GM12873 (cell line): Measurements from ENCODE around the gene CD22.

Source experiments
- TF ChIP-seq, protein P1 (sequence below): IDR thresholded peaks from 2 replicates; pipeline ENCODE4 v1.5.1; 2012; ENCODE audit warnings: low read depth, mild to moderate bottlenecking, moderate library complexity, low read length, control low read depth; ENCODE audit not compliant: insufficient read depth; ENCODE audit errors: missing control alignments

Gene CD22

DNA sequence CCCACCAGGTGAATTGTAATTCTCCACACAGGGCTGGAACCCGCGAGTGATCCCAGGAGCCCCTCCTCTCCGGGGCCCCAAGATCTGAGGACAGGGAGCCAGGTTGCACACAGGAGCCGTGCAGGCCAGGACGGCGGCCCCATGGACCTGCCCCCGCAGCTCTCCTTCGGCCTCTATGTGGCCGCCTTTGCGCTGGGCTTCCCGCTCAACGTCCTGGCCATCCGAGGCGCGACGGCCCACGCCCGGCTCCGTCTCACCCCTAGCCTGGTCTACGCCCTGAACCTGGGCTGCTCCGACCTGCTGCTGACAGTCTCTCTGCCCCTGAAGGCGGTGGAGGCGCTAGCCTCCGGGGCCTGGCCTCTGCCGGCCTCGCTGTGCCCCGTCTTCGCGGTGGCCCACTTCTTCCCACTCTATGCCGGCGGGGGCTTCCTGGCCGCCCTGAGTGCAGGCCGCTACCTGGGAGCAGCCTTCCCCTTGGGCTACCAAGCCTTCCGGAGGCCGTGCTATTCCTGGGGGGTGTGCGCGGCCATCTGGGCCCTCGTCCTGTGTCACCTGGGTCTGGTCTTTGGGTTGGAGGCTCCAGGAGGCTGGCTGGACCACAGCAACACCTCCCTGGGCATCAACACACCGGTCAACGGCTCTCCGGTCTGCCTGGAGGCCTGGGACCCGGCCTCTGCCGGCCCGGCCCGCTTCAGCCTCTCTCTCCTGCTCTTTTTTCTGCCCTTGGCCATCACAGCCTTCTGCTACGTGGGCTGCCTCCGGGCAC lies 22.6 kb downstream of the CD22 start:
- TF ChIP-seq, protein P1, sequence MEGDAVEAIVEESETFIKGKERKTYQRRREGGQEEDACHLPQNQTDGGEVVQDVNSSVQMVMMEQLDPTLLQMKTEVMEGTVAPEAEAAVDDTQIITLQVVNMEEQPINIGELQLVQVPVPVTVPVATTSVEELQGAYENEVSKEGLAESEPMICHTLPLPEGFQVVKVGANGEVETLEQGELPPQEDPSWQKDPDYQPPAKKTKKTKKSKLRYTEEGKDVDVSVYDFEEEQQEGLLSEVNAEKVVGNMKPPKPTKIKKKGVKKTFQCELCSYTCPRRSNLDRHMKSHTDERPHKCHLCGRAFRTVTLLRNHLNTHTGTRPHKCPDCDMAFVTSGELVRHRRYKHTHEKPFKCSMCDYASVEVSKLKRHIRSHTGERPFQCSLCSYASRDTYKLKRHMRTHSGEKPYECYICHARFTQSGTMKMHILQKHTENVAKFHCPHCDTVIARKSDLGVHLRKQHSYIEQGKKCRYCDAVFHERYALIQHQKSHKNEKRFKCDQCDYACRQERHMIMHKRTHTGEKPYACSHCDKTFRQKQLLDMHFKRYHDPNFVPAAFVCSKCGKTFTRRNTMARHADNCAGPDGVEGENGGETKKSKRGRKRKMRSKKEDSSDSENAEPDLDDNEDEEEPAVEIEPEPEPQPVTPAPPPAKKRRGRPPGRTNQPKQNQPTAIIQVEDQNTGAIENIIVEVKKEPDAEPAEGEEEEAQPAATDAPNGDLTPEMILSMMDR = no peak

DNA sequence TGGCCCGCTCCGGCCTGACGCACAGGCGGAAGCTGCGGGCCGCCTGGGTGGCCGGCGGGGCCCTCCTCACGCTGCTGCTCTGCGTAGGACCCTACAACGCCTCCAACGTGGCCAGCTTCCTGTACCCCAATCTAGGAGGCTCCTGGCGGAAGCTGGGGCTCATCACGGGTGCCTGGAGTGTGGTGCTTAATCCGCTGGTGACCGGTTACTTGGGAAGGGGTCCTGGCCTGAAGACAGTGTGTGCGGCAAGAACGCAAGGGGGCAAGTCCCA lies 23.1 kb downstream of the CD22 start:
- TF ChIP-seq, protein P1 = no peak

DNA sequence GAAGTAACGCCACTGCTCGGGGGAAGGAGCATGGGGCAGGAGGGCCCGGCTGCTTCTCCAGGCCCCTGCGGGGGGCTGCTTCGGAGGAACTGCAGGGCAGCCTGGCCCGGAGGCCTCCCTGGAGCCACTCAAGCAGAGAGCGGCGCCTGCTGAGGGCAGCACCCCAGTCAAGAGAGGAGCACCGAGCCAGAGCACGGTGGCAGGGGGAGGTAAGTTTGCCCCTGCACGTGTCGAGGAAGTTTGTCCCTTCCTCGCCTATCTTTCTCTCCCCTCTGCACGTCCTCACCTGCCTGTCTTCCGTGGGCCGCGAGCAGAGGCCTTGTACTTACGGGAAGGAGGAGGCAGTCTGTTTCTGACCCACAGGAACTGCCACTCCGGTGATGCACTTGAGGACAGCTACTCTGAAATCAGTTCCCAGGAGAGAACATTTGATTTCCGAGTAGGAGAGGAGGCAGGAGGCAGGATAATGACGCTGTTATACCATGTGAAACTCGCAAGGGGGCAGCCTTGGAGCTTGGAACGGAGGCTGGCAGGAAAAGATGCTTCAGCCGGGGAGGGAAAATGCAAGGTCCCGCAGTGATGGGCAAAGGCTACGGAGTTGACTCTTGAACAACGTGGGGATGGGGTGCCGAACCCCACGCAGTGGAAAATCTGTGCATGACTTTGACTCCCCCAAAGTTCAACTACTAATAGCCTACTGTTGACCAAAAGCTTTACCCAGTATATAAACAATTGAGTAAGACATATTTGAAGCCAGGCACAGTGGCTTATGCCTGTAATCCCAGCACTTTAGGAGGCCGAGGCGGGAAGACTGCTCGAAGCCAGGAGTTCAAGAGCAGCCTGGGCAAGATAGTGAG lies 23.7 kb downstream of the CD22 start:
- TF ChIP-seq, protein P1 = peak; percentile 86

DNA sequence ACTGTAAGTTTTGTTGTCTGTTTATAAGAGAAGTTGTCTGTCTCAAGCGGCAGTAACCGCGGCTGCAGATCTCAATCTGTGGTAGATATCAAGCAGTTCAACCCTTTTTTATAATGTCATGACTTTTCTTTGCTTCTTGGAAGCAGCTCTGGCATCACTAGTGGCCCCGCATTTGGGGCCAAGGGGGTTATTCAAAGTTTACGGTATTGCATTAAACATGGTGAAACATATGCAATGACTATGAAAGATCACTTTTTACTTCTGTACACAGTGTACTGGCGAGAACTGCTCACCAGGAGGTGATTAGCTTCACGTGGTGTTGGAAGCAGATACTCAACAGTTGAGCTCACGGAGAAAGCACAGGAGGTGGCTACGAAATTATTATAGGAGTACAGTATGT lies 24.6 kb downstream of the CD22 start:
- TF ChIP-seq, protein P1 = no peak

DNA sequence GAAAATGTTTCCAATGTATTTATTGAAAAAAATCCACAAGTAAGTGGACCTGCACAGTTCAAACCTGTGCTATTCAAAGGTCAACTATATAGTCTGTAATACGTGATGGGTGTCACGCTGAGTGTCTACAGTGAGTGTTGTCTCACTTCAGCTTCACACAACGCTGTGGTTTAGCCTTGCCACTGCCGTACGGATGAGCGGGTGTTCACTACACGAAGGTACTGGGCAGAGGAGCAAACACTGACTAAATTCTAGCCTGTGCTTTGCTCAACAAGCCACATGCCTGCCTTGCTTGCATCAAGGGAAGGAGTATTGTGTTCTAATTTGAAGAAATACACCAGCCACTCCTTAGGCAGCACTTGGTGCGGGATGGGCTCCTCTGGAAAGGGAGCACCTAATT lies 25.9 kb downstream of the CD22 start:
- TF ChIP-seq, protein P1 = no peak

DNA sequence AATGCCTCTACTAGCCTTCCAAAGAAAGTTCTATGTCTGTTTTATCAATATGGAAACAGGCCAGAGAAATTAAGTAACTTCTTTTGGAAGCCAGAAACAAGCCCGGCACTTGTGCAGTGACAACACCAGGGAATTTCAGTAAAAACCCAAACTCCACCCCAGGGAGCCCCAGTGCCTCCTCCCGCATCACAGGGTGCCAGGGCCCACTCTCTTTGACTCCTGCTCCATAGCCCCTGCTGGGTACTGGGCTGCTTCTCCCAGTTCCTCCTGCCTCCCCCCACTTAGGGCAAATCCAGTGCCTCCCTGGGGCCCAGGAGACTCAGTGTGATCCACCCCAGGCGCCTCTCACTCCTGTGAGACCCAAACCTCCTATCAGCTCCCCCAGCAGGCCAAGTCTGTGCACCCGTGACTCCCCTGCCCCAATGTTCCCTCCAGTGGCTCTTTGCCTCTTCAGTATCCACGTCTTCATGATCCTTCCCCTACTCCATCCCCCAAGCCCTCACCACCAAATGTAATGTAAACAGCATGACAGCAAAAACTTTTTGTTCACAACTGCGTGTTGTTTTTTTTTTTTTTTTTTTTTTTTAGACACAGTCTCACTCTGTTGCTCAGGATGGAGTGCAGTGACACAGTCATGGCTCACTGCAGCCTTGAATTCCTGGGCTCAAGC lies 26.9 kb downstream of the CD22 start:
- TF ChIP-seq, protein P1 = no peak

DNA sequence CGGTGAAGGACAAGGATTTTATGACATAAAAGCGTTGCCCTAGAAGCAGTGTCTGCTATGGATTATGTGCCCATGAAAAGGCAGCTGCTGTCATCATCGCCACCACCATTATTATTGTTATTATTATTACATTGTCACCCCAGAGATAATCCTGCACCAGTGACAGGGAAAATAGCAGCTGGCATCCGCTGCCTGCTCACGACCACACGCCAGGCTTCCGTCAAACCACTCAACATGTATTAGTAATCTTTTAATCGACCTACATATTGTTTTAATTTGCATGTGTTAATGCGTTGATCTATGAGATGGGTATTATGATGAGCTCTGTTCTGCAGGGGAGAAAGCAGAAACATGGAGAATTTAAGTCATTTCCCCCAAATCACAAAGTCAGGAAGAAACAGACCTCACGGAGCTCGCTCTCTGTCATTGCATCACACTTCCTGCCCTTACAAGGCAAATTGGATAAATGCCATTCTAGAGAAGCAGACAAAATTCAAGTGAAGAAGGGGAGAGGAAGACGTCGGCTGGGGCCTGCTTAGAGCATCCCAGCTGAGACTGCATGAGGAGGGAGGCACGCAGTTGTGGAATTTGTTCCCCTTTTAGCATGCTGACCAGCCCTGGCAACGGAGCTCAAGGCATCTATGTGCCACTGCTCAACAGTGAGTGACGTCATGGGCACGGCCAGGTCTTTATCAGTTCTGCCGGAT lies 29.0 kb downstream of the CD22 start, which contains the start of gene FFAR3:
Gene FFAR3 (plus strand): TSS at position 594 of the 707 bp plus-strand sequence. CDS start 431 bp downstream, outside the sequence.
- TF ChIP-seq, protein P1 = no peak
